SW480 (cell line): Measurements from ENCODE around the gene AP4S1.

Experiments used
- DNase-seq: peaks from one replicate; pipeline ENCODE4 v3.0.0-alpha.2; 2016; ENCODE audit warnings: low spot score

AP4S1 gene

GRCh38 chr14:31138301-31138700 is 112.9 kb downstream of the AP4S1 start:
- DNase-seq, result no peak

DNA sequence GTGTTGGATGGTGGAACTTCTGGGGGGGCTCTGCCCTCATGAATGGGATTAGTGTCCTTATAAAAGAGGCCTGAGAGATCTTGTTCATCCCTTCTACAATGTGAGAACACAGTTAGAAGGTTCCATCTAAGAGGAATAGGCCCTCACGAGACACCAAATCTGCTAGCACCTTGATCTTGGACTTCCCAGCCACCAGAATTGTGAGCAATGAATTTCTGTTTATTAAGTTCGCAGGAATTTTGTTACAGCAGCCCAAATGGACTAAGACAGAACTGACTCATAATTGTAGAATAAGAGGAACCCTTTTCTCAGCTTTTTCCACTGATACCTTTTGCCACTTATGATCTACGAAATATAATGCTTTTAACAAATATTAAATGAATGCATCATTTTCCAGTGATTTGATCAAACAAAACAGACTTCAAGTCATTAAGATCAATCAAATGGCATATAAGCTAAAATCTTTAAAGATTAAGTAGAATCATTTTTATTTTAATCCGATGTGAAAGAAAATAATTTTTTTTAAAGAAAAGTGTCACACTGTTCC is 113.9 kb downstream of the AP4S1 start:
- DNase-seq, result no peak

GRCh38 chr14:31142455-31143087 is 117.1 kb downstream of the AP4S1 start:
- no peak for DNase-seq
